Measurements from ENCODE around the gene CCDC112.

DNA sequence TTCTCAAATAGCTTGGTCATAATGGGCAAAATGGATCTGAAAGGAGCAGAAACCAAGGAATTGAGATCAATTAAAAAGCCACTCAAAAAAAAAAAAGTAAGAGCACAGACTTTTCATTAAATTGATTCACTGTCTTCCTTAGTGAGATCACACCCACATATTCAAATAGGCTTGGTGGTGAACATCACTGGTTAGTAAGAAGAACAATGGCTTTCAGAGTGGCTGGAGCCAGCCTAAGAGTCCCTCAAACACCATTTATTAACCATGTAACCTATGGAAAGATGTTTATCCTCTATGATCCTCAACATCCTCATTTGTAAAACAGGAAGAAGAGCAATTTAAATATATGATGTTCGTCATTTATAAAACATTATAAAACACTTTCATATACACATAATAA, 12.4 kb downstream of the CCDC112 start:
- TF ChIP-seq, protein P1, sequence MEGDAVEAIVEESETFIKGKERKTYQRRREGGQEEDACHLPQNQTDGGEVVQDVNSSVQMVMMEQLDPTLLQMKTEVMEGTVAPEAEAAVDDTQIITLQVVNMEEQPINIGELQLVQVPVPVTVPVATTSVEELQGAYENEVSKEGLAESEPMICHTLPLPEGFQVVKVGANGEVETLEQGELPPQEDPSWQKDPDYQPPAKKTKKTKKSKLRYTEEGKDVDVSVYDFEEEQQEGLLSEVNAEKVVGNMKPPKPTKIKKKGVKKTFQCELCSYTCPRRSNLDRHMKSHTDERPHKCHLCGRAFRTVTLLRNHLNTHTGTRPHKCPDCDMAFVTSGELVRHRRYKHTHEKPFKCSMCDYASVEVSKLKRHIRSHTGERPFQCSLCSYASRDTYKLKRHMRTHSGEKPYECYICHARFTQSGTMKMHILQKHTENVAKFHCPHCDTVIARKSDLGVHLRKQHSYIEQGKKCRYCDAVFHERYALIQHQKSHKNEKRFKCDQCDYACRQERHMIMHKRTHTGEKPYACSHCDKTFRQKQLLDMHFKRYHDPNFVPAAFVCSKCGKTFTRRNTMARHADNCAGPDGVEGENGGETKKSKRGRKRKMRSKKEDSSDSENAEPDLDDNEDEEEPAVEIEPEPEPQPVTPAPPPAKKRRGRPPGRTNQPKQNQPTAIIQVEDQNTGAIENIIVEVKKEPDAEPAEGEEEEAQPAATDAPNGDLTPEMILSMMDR (conservative IDR thresholded peaks at IDR 0.05; ENCODE audit: low read depth, low read length), result no peak
- no peak for TF ChIP-seq EZH2 (IDR thresholded peaks at IDR 0.05; ENCODE audit: borderline replicate concordance, low read depth, low read length, poor library complexity, severe bottlenecking)

Data from A673 (cell line).